Endothelial cell of umbilical vein (primary cell): ENCODE measurements around the gene MGLL. TPM values are rescaled to one million over a fixed set of nuclear protein-coding genes. Genes with fewer than 3 reads are reported as not detected.

Experiments
- BruUV-seq: library from RNA; stranded (reverse); fragments of 400-500 nt; replicated peaks from 2 replicates; lab custom pipeline; 2021; lab: Mats Ljungman, UMichigan
- CTCF ChIA-PET: fragments of 300-600, 350-600 bp; sonication (Branson Sonifier 250); formaldehyde crosslinking; loops from one replicate; lab custom pipeline; 2021; ENCODE audit warnings: antibody characterized with exemption, inconsistent platforms; lab: Charles Lee
- POLR2A ChIA-PET: fragments of 300-600, 350-600 bp; sonication (Branson Sonifier 250); formaldehyde crosslinking; loops from one replicate; lab custom pipeline; 2021; ENCODE audit warnings: antibody characterized with exemption, inconsistent platforms; lab: Charles Lee
- DNase-seq: peaks from one replicate; pipeline ENCODE4 v3.0.0-alpha.2; 2011; ENCODE audit warnings: low read depth, low spot score
- FAIRE-seq: peaks from 2 replicates; lab custom pipeline; 2011; peaks lifted over from hg19 to GRCh38; lab: Jason Lieb, UNC
- H2AFZ ChIP-seq: 2 replicates; pipeline ENCODE4 v1.6.0; 2012; ENCODE audit warnings: low read depth, low read length, control low read depth, inconsistent platforms
- H3K27ac ChIP-seq: 2 replicates; pipeline ENCODE4 v1.5.1; 2011; ENCODE audit warnings: low read depth, mild to moderate bottlenecking, control low read depth, low read length, moderate library complexity; ENCODE audit not compliant: insufficient read depth
- H3K27me3 ChIP-seq, 2 experiments: 2 replicates each; pipeline versions ENCODE4 v1.6.0 to v1.6.1; 2011; ENCODE audit warnings: low read length in 2 of 2, mixed read lengths in 1 of 2; ENCODE audit not compliant: control insufficient read depth in 2 of 2, insufficient read depth in 2 of 2
- H3K36me3 ChIP-seq, 2 experiments: 2 replicates in 1 of 2; 3 replicates in 1 of 2; pipeline ENCODE4 v1.5.1; 2011; ENCODE audit warnings: low read length in 2 of 2, mild to moderate bottlenecking in 1 of 2, moderate library complexity in 1 of 2; ENCODE audit not compliant: control insufficient read depth in 2 of 2, insufficient read depth in 2 of 2; ENCODE audit errors: extremely low read depth in 1 of 2
- H3K4me1 ChIP-seq: 3 replicates; pipeline ENCODE4 v1.5.1; 2011; ENCODE audit warnings: mild to moderate bottlenecking, low read length; ENCODE audit not compliant: control insufficient read depth, insufficient read depth; ENCODE audit errors: extremely low read depth
- H3K4me2 ChIP-seq: 2 replicates; pipeline ENCODE4 v1.6.1; 2011; ENCODE audit warnings: low read length, control low read depth, mixed read lengths; ENCODE audit not compliant: insufficient read depth
- H3K4me3 ChIP-seq, 3 experiments: fragments of 200-600 bp in 1 of 3; sonication (generic), shearing (Covaris generic) in 1 of 3; replicated peaks in 1 of 3; 2 replicates each; pipeline ENCODE4 v1.5.1; 2011 to 2016; ENCODE audit warnings: control low read depth in 3 of 3, low read length in 3 of 3, mild to moderate bottlenecking in 2 of 3, inconsistent platforms in 1 of 3, low read depth in 1 of 3, moderate library complexity in 1 of 3; ENCODE audit not compliant: insufficient read depth in 1 of 3
- H3K79me2 ChIP-seq: 2 replicates; pipeline ENCODE4 v1.6.0; 2012; ENCODE audit warnings: low read length, inconsistent platforms; ENCODE audit not compliant: control insufficient read depth, insufficient read depth
- H3K9ac ChIP-seq: replicated peaks from 2 replicates; pipeline ENCODE3; 2011; ENCODE audit warnings: low read length, control low read depth; ENCODE audit not compliant: insufficient read depth; ENCODE audit errors: extremely low read depth
- H3K9me1 ChIP-seq: replicated peaks from 3 replicates; pipeline ENCODE4 v1.6.0; 2011; ENCODE audit warnings: mild to moderate bottlenecking, low read length; ENCODE audit not compliant: control insufficient read depth, insufficient read depth; ENCODE audit errors: extremely low read depth
- H3K9me3 ChIP-seq: replicated peaks from 2 replicates; pipeline ENCODE4 v1.5.1; 2012; ENCODE audit warnings: low read length, inconsistent platforms; ENCODE audit not compliant: control insufficient read depth, insufficient read depth
- H4K20me1 ChIP-seq: replicated peaks from 2 replicates; pipeline ENCODE3; 2011; ENCODE audit warnings: mild to moderate bottlenecking, low read length; ENCODE audit not compliant: control insufficient read depth, insufficient read depth; ENCODE audit errors: extremely low read depth
- CTCF ChIP-seq, 2 donors: IDR thresholded peaks; 1 replicate in 1 of 2; 2 replicates in 1 of 2; pipeline ENCODE4 v1.5.1; 2011; ENCODE audit warnings: low read length in 2 of 2, mild to moderate bottlenecking in 2 of 2, moderate library complexity in 2 of 2, control low read depth in 1 of 2, inconsistent platforms in 1 of 2, low read depth in 1 of 2; ENCODE audit not compliant: insufficient read depth in 1 of 2; ENCODE audit errors: extremely low read depth in 1 of 2
- EZH2 ChIP-seq: IDR thresholded peaks from 2 replicates; pipeline ENCODE4 v1.6.1; 2012; ENCODE audit warnings: borderline replicate concordance, low read depth, mild to moderate bottlenecking, moderate library complexity, low read length, inconsistent platforms; ENCODE audit not compliant: severe bottlenecking
- FOS ChIP-seq: IDR thresholded peaks from 2 replicates; pipeline ENCODE4 v1.6.1; 2011; ENCODE audit warnings: mild to moderate bottlenecking, low read length, moderate library complexity, borderline replicate concordance; ENCODE audit not compliant: insufficient read depth
- GATA2 ChIP-seq: IDR thresholded peaks from 2 replicates; pipeline ENCODE4 v1.7.0; 2011; ENCODE audit warnings: low read depth, mild to moderate bottlenecking, moderate library complexity, mixed read lengths, low read length; ENCODE audit not compliant: insufficient read length, insufficient read depth
- JUN ChIP-seq: IDR thresholded peaks from 2 replicates; pipeline ENCODE4 v1.6.1; 2011; ENCODE audit warnings: borderline replicate concordance, low read depth; ENCODE audit not compliant: insufficient read length, insufficient read depth
- MAX ChIP-seq: IDR thresholded peaks from 2 replicates; pipeline ENCODE4 v1.6.1; 2011; ENCODE audit not compliant: insufficient read depth, insufficient read length
- MYC ChIP-seq: IDR thresholded peaks from one replicate; pipeline ENCODE4 v1.6.1; 2011; ENCODE audit warnings: mild to moderate bottlenecking, low read depth, low read length
- POLR2A ChIP-seq: IDR thresholded peaks from 2 replicates; pipeline ENCODE4 v1.6.1; 2012; ENCODE audit warnings: low read depth, mild to moderate bottlenecking, control low read depth, low read length
- POLR2AphosphoS5 ChIP-seq: IDR thresholded peaks from 2 replicates; pipeline ENCODE4 v1.6.1; 2012; ENCODE audit warnings: low read depth, mild to moderate bottlenecking, control low read depth, low read length, moderate library complexity; ENCODE audit not compliant: insufficient read depth
- dilution Hi-C: fragments of 300-500 bp; cut with MboI; formaldehyde crosslinking; loops from one replicate; pipeline ENCODE4 v1.15.0; 2019; ENCODE audit warnings: low sequenced_read_pairs; ENCODE audit not compliant: extremely low pct_ligation_motif_present
- intact Hi-C: fragments of 100-400 bp; cut with micrococcal nuclease; formaldehyde crosslinking; loops from one replicate; pipeline ENCODE4 v1.10.0; 2022
- polyA plus RNA-seq, 4 experiments: library from polyadenylated mRNA; depleted of rRNA in 3 of 4; stranded (reverse) in 3 of 4; unstranded in 1 of 4; fragments of >200 nt; gene quantifications; 2 replicates each; pipeline versions ENCODE4 v1.2.1 to v1.2.3, GENCODE V29; 2011 to 2012; ENCODE audit warnings: missing spikeins in 1 of 4
- total RNA-seq: library from RNA; stranded (reverse); gene quantifications from 2 replicates; pipeline ENCODE4 v1.2.3, GENCODE V29; 2021

Gene MGLL
- total and polyA plus RNA-seq, 2 donors (not counting 3 experiments of a cell fraction or from before 2014, with no cell fraction given): 30.7 to 60.2 TPM

GRCh38 chr3:127817406-127817841 is 4.9 kb downstream of the MGLL start:
- H3K79me2 ChIP-seq: peaks cover 31% of the 10 kb centered on the region
- intact Hi-C loops: no loop called here

GRCh38 chr3:127816783-127817405 is 5.4 kb downstream of the MGLL start:
- intact Hi-C loops (no loop called here), dilution Hi-C loops (no loop called here)
- Histone ChIP-seq H3K4me3 (no peak overlapping the region), H3K9me1 (no peaks in the 10 kb centered on the region), H2AFZ (no peak overlapping the region), H4K20me1 (no peaks in the 10 kb centered on the region), H3K9me3 (no peaks in the 10 kb centered on the region), H3K27ac (no peak overlapping the region), H3K27me3 (no peaks in the 10 kb centered on the region), H3K36me3 (peaks cover 2 to 12% of the 10 kb centered on the region in 2 experiments), H3K4me1 (peaks cover 19% of the 10 kb centered on the region), H3K4me2 (no peak overlapping the region), H3K79me2 (peaks cover 28% of the 10 kb centered on the region), H3K9ac (no peak overlapping the region)
- no peak for FAIRE-seq
- CTCF ChIA-PET: interaction anchor here (1.1 kb wide), 1 partner anchor 8 kb away, joined by 5 read pairs; no protein-coding TSS in a partner anchor
- no peak for DNase-seq
- TF ChIP-seq CTCF (IDR thresholded peaks at IDR 0.05; ENCODE audit: extremely low read depth in 1 of 2, insufficient read depth in 1 of 2, low read depth in 1 of 2, low read length in 2 of 2) (no peak), MYC (no peak), POLR2AphosphoS5 (no peak), GATA2 (no peak), POLR2A (no peak), FOS (no peak), MAX (no peak), EZH2 (no peak)
- no TSS peak for BruUV-seq
- POLR2A ChIA-PET: no interaction called here

More at GRCh38 chr3:127817406-127817841, 4.9 kb downstream of the MGLL start:
- Histone ChIP-seq H3K4me1 (peaks cover 23% of the 10 kb centered on the region), H3K27ac (no peak overlapping the region), H3K9me3 (no peaks in the 10 kb centered on the region), H3K4me3 (no peak overlapping the region), H4K20me1 (no peaks in the 10 kb centered on the region), H3K4me2 (no peak overlapping the region), H2AFZ (no peak overlapping the region), H3K9ac (no peak overlapping the region), H3K27me3 (no peaks in the 10 kb centered on the region), H3K36me3 (peaks cover 2 to 8% of the 10 kb centered on the region in 2 experiments), H3K9me1 (no peaks in the 10 kb centered on the region)
- CTCF ChIA-PET: interaction anchor here (1.1 kb wide), 1 partner anchor 9 kb away, joined by 5 read pairs; no protein-coding TSS in a partner anchor
- FAIRE-seq: no peak
- BruUV-seq: no TSS peak
- POLR2A ChIA-PET: no interaction called here
- no peak for DNase-seq
- TF ChIP-seq POLR2AphosphoS5 (no peak), MAX (no peak), JUN (no peak), FOS (no peak), EZH2 (no peak), GATA2 (no peak)
- dilution Hi-C loops: no loop called here
